Stimulated activated CD4-positive, alpha-beta T cell treated with anti-CD3 and anti-CD28 coated beads, TNF-alpha, amount 100 ng/mL, for 48 hours (primary cell): ENCODE measurements around the gene NUTM1.
A peak's percentile ranks its signal among the peaks of the same experiment; 100 is the strongest.
"Not testable (repeated sequence)": the region's sequence is repeated elsewhere in the genome, so short reads cannot be mapped to it uniquely, and the experiment has no call there.

Source experiments
- DNase-seq, 3 donors: peaks; one replicate each; pipeline ENCODE4 v3.0.0-alpha.2; 2020; ENCODE audit warnings: low read depth in 3 of 3

Gene NUTM1

DNA sequence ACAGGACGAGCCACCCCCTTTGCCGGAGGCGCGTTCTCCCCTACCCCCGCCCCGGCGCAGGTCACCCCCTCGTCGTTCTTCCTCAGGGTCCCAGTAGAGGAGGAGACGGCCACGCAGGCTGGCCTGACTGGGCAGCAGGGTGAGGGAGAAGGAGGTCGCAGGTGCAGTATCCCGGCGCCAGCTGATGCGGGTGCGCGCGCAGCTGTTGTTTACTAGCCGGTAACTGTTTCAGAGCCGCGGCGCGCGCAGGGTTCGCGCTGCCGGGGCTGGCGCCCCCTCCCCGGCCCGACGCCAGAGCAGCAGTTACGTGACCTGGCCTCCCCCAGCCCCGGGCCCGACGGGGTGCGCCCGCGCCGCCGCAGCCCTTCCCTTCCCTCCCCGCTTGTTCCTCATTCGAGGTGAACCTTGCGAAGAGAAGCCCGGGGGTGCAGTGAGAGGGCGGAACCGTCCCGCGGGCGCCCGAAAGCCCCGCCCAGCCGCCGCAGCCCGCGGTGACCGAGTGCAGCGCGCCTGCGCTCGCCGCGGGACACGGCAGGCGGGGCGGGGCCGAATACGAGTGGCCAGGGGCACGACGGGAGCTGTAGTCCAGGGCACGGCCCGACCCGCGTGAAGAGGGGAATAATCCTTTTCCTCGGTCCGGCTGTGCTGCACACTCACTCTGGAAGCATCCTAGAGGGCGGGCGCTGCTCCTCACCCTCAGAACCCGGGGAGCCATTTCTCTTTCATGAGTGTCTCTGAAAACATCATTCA, 5.4 kb upstream of the NUTM1 start, which contains the start of gene SLC12A6:
TSS of gene SLC12A6 (minus strand) at position 225 of the 750 bp plus-strand sequence. CDS start 1,101 bp downstream, outside the sequence.
- peak; percentile 79 to 88 (median 81) for DNase-seq

DNA sequence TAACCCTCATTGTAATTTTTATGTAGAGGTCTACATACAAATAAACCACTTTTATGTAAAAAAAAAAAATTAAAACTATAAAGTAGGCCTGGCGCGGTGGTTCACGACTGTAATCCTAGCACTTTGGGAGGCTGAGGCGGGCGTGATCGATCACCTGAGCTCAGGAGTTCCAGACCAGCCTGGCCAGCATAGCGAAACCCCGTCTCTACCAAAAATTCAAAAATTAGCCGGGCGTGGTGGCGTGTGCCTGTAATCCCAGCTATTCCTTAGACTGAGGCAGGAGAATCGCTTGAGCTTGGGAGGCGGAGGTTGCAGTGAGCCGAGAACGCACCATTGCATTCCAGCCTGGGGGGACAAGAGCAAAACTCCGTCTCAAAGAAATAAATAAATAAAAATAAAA, 4.8 kb upstream of the NUTM1 start:
- no peak for DNase-seq

DNA sequence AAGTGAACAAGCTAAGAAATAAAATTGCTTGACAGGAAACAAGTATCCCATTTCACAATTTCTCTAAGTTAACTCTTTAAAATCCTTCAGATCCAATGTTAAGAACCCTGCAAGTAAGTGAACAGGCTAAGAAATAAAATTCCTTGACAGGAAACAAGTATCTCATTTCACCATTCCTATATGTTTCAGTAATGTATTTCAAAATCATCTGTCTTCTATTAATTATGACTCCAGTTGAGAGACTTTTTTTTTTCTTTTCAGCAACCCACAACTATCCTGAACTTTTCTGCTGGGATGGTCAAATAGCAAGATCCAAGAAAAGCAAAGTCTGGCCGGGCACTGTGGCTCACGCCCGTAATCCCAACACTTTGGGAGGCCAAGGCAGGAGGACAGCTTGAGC, 3.2 kb upstream of the NUTM1 start:
- no peak for DNase-seq

DNA sequence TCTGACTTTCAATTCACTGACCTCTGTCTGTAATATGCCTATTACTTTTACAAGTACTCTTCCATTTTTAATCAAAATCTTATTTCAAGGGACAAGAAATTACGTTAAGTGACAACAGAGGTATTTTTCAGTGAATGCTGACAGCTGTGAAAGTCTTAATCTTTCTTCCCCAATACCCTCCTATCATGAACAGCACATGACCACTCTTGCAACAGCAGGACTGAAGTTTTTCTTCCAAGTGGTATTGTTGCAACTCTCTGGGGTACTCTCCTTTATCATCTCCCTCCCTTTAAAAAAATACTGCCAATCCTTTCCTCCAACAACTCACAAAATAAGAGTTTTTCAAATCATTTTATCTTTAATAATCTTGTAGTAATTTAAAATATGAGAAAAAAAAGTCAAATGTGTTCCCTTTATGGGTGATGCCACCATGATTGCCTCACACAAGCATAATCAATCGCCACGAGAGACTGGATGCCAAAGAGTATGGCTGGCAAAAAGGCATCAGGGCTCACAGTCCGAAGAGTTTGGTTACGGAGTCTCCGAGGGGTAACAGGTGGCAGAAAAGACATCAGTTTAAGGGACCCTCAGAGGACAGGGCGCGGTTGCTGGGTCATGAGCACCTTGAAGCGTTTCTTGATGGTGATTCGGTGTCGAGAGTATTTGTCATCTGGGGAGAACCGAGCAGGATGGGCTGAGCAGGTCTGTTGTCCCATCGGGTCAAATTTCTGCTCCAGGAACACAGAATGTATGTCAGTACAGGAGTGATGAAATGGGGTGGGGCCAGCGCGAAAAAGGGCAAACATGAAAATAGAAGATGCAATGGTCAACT, 1.5 kb upstream of the NUTM1 start:
- no peak for DNase-seq

DNA sequence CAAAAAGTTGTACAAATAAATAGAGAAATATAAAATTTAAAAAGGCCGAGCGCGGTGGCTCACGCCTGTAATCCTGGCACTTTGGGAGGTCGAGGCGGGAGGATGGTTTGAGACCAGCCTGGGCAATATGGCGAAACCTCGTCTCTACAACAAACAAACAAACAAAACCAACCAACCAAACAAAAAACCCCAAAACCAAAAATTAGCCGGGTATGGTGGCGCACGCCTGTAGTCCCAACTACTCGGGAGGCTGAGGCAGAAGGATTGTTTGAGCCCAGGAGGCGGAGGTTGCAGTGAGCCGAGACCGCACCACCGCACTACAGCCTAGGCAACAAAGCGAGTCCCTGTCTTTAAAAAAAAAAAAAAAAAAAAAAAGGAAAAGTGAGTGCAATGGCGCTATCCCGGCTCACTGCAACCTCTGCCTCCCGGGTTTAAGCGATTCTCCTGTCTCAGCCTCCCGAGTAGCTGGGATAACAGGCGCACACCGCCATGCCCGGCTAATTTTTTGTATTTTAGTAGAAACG, 840 bp upstream of the NUTM1 start:
- not testable (repeated sequence) for DNase-seq

DNA sequence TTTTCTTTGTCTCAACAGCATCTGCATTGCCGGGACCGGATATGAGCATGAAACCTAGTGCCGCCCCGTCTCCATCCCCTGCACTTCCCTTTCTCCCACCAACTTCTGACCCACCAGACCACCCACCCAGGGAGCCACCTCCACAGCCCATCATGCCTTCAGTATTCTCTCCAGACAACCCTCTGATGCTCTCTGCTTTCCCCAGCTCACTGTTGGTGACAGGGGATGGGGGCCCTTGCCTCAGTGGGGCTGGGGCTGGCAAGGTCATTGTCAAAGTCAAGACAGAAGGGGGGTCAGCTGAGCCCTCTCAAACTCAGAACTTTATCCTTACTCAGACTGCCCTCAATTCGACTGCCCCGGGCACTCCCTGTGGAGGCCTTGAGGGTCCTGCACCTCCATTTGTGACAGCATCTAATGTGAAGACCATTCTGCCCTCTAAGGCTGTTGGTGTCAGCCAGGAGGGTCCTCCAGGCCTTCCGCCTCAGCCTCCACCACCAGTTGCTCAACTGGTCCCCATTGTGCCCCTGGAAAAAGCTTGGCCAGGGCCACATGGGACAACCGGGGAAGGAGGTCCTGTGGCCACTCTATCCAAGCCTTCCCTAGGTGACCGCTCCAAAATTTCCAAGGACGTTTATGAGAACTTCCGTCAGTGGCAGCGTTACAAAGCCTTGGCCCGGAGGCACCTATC, 5.0 kb downstream of the NUTM1 start:
- DNase-seq, result no peak

DNA sequence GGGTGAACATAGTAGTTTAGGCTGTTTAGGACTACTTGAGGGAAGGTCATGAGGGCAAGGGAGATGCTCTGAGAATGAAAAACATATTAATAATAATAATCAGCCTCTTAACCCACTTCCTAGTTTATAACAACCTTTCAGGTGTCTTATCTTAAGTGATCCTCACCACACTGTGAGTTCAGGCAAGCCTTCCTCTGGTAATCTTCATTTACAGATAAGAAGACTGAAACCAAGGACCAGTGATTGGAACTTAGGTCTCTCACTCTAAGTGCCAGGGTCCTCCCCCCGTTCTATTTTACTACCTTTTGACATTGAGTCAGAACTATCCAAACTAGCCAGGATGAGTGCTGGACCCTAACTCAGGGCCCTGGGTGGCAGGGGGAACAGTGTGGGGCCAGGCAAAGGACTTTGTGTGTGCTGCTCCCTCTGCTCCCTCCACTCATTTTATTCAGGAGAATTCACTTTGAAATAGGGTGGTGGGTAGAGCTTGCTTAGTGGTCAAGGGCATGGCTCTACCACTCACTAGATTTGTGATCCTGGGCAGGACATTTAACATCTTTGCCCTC, 5.7 kb downstream of the NUTM1 start:
- no peak for DNase-seq

DNA sequence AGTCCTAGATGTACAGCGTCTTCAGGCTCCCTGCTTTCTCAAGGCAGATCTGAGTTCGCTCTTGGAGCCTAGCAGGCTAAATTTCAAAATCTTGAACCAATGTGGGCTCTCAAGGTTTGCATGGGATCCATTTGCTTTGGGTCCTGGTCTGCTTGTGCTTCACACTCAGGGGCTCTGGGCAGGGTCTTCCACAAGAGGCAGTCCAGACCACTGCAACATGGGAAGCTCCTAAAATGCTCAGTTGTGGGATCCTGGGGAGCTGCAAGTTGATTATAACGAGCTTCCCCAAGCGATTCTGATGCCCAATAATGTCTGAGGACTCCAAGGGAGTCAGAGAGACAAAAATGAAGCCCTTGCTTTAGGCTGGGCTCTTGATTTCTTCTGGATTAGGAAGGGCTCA, 6.7 kb downstream of the NUTM1 start:
- no peak for DNase-seq

DNA sequence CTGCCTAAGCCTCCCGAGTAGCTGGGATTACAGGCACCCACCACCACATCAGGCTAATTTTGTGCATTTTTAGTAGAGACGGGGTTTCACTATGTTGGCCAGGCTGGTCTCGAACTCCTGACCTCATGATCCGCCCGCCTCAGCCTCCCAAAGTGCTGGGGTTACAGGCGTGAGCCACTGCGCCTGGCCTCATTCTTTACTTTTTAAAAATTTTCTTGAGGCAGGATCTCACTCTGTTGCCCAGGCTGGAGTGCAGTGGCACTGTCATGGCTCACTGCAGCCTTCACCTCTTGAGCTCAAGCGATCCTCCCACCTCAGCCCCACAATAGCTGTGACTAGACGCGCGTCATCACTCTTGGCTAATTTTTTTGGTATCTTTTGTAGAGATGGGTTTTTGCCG, 9.9 kb downstream of the NUTM1 start:
- DNase-seq, result not testable (repeated sequence)

DNA sequence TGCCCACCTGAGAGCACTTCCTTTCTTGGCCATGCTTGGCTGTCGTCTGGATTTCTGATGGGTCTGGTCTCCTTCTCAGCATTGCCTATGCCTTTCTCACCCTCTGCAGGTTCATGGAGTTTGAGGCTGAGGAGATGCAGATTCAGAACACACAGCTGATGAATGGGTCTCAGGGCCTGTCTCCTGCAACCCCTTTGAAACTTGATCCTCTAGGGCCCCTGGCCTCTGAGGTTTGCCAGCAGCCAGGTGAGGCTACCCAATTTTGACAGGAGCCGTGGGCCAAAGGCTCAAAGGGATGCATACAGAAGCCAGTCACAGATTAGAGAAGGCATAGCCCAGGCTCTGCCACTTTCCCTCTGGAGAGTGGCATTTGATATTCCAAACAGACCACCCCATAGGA, 10.5 kb downstream of the NUTM1 start:
- DNase-seq, result no peak

DNA sequence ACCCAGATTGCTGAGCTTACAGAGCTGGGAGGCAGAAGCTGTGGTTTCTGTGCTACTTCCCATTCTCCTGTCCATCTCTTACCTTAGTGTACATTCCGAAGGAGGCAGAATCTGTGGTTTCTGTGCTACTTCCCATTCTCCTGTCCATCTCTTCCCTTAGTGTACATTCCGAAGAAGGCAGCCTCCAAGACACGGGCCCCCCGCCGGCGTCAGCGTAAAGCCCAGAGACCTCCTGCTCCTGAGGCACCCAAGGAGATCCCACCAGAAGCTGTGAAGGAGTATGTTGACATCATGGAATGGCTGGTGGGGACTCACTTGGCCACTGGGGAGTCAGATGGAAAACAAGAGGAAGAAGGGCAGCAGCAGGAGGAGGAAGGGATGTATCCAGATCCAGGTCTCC, 11.2 kb downstream of the NUTM1 start:
- DNase-seq, result no peak

DNA sequence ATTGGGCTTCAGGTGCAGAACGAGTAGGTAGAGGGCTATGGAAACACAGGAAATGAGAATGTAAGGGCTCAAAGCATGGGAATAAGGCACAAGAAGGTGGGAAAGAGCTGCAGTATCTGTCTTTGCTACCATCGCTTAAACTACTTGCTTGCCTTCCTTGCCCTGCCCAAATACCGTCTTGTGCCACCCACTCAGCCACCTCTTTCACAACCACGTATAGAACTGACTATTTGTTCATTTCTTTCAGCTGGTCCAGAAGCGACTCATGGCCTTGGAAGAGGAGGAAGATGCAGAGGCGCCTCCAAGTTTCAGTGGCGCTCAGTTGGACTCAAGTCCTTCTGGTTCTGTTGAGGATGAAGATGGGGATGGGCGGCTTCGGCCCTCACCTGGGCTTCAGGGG, 12.1 kb downstream of the NUTM1 start:
- DNase-seq, result no peak

DNA sequence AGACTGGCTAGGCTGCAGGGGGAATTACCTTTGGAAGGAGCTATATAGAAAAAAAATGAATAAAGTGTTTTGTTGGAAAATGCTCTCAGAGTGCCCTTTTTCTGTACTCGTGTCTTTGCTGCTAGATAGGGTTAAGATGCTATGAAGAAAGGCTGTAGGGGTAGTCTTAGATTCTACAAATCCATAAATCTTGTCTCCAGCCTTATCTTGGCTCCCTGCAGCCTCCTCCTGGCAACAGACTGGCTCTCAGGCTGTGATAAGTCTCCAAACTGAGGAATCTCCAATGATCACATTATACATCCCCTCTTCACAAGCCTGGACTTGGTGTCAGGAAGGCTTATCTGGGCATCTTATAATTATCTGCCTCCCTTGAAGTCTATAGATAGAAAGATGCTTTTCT, 14.5 kb downstream of the NUTM1 start:
- DNase-seq, result no peak

DNA sequence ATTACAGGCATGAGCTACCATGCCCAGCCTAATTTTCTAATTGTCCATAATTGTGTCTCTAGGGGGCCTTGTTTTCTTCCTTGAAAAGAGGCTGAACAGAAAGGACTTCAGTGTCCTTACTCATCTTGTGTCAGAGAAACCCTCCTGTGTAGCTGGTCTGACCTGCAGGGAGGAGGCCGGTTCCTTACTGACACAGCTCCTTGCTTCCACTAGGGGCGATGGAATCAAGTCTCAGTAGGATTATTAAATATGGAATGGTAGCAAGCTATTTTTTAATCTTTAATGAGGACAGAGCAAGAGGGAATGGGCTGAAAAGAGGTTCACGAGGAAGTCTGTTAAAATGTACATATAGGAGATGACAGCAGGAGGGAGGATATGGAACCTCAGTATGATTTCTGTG, 15.3 kb downstream of the NUTM1 start:
- DNase-seq, result no peak

DNA sequence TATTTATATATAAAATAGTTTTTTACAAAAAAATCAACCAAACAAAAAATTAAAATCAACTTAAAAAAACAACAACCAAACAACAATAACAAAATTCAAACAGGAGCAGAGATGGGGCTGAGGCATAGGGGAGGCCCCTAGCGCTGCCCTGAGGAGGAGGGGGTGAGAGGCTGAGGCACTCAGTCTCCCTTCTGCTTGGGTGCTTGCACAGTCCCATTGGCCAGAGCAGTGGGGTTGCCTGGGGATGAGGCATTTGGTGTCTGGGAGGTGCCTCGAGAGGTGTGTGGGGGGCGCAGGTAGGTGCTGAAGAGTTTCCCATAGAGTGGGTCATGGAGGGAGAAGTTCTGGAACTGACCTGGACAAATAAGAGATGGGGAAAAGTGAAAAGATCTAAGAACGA, 15.8 kb downstream of the NUTM1 start:
- DNase-seq, result no peak

DNA sequence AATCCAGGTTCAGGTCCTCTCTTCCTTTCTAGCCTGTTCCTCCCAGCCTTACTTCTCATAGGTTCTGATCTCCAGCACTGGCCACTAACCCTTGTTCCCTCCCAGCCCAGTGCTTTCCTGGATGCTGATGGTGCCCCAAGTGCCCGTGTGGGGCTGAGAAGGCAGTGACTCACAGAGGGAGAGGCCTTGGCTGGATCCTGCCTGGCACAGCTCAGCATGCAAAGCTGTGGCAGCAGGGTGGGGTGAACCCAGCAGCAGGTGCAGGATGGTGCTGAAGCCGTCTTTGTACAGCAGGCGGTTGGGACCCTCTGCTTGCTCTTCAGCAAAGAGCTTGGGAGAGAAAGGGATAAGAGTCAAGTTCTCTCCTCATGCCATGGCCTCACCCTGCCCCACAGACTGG, 16.3 kb downstream of the NUTM1 start:
- no peak for DNase-seq

DNA sequence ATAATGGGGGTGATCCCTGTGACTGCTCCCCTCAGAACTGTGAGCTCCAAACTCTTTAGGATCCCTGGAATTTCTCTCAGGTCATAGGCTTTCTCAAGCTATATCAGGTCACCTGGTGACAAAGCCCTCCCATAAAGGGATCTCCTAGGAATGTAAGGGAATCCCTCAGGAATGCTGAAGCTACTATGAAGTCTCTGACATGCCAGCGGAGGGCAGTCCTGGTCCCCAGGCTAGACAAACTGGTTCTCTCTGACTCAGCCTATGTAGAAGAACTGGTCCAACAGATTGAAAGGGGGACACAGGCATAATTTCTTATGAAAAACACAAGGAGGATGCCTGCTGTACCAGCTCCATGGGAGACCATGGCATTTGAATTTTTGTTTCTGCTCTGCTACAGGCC, 17.2 kb downstream of the NUTM1 start:
- no peak for DNase-seq

DNA sequence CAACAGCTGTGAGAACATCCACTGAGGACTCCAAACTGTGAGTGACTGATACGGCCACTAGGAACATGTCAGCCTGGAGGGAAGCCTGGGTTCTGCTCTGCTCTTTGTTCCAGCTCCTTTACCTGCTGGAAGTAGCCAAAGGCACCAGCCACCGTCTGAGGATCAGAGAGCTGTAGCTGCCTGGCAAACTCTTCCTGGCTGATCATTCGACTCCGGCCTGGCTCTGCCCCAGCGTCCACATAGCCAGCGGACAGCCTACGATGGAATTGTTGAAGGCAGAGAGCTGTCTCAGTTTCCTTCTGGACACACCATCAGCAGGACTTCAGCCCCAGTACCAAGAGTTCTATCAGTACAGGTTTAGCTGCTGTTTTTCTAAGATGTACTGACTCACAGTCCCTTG, 18.2 kb downstream of the NUTM1 start:
- DNase-seq, result no peak

DNA sequence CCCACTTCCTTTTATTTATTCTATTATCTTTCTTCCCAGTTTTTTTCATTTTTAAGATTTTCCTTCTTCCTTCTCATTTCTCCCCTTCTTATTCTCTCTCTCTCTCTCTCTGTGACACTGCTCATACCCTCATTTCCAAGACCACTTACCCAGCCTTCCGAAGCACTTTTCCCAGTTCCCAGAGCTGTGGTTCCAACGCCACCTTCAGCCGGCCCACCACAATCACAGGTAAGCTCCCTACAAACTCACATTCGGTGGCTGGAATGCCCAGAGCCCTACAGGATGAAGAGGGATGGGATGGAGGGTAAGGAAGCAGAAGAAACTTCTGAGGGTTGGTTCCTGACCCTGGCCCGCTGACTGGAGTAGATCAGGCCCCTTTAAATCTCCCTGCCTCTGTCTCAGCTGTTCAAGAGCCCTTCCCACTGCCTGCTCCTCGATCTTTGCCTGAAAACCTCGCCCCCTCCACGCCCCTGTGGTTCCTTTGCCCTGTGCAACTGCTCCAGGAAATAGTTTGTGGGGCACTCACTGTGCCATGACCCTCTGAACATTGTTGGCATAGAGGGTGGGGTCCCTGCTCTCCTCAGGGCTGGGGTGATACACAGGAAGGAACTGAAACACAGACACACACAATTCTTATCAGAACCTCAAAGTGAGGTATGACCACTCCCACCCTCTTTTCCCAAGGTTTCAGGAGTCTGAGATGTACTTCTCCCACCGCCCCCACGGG, 19.1 kb downstream of the NUTM1 start:
- DNase-seq, result no peak

DNA sequence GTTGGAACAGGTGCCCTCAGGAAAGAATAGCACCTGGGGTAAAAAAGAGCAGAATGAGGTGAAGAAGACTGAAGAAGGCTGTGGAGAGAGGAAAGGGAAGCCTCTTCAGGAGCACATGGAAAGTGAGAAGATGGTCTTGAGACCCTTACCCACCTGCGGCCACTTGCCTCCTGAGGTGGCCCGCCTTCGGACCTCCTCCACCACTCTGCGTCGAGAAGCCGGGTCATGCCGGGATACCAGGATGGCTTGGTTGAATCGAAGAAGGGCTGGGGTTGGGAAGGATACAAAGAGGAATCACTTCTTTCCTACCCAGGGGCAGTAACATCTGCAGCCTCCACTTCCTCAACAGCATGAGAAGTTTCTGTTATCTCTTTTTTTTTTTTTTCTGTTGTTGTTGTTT, 20.9 kb downstream of the NUTM1 start:
- DNase-seq, result no peak

DNA sequence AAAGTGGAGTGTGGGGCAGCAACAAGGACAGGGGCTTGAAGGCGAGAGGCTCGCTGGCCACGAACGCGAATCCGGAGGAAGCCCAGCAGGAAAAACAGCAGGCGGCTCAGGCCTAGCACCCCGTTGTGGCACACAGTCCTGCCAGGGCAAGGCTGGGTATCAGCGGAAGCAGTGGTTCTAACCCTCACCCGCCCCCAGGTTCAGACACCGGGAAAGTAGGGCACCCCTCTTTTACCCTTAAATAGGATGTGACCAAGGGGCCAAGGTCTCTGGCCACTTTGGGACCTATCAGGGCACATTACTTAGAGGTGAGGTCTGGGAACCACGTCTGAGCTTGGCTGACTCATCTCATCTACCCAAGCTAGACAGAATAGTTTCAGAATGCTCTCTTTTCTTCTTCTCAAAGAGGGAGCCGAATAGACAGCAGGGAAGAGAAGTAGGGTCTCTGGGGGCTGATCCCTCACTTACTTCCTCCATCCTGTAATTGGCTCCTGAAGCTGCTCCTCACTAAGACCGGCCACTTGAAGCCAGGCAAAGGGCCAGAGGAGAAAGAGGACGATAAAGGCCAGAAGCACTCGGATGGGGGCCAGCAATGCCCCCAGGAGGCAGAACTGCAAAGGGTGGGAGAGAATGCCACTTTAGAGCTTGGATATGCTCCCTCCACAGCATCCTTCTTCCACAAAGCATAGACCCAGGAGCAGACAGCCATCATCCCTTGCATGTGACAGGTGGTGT, 22.1 kb downstream of the NUTM1 start:
- no peak for DNase-seq
